ENCODE data around the gene POLR3GL.

POLR3GL gene

GRCh38 chr1:145922266-145922665, 42.2 kb upstream of the POLR3GL start:
- Histone ChIP-seq H3K9ac (ENCODE audit: low read depth, low read length) (no peak overlapping the region), H3K4me1 (ENCODE audit: insufficient read depth, low read length) (peaks cover 33% of the 10 kb centered on the region), H3K79me2 (ENCODE audit: insufficient read depth, low read length) (peaks cover 28% of the 10 kb centered on the region), H3K27ac (ENCODE audit: low read length) (no peak overlapping the region), H3K4me3 (ENCODE audit: low read depth in 1 of 2, low read length in 2 of 2) (no peak overlapping the region), H3K27me3 (ENCODE audit: insufficient read depth, low read length, poor library complexity) (no peaks in the 10 kb centered on the region), H3K4me2 (ENCODE audit: insufficient read depth, low read length) (no peak overlapping the region), H4K20me1 (ENCODE audit: insufficient read depth, low read length) (peaks cover 3% of the 10 kb centered on the region; the same call in 1 of the 2 replicates), H2AFZ (ENCODE audit: low read depth, low read length) (no peak overlapping the region), H3K36me3 (ENCODE audit: insufficient read depth, low read length) (peaks cover 23% of the 10 kb centered on the region), H3K9me3 (ENCODE audit: insufficient read depth, low read length, severe bottlenecking) (no peaks in the 10 kb centered on the region)
- no peak for TF ChIP-seq CTCF (IDR thresholded peaks at IDR 0.05; ENCODE audit: borderline replicate concordance, extremely low read depth, low read length, poor library complexity, severe bottlenecking)
- no peak for TF ChIP-seq EZH2 (IDR thresholded peaks at IDR 0.05; ENCODE audit: borderline replicate concordance, low read depth, low read length, severe bottlenecking)
- no peak for DNase-seq
- ATAC-seq (ENCODE audit: insufficient read depth, low read depth), result no peak

- H3K9ac ChIP-seq (ENCODE audit: low read depth, low read length), result peak overlapping the region; percentile 97
- peak; percentile 4 for ATAC-seq (ENCODE audit: insufficient read depth, low read depth)
- H2AFZ ChIP-seq (ENCODE audit: low read depth, low read length), result peak overlapping the region; percentile 79
- peaks cover 25% of the 10 kb centered on the region for H3K4me1 ChIP-seq (ENCODE audit: insufficient read depth, low read length)
- H3K4me2 ChIP-seq (ENCODE audit: insufficient read depth, low read length), result peak overlapping the region; percentile 91
- no peaks in the 10 kb centered on the region for H3K9me3 ChIP-seq (ENCODE audit: insufficient read depth, low read length, severe bottlenecking)
- H3K36me3 ChIP-seq (ENCODE audit: insufficient read depth, low read length), result peaks cover 24% of the 10 kb centered on the region
- H4K20me1 ChIP-seq (ENCODE audit: insufficient read depth, low read length), result peaks cover 3% of the 10 kb centered on the region; the same call in 1 of the 2 replicates
- H3K27me3 ChIP-seq (ENCODE audit: insufficient read depth, low read length, poor library complexity), result no peaks in the 10 kb centered on the region
- H3K4me3 ChIP-seq (ENCODE audit: low read depth in 1 of 2, low read length in 2 of 2), result peak overlapping the region; percentile 70 to 93
- H3K27ac ChIP-seq (ENCODE audit: low read length), result peak overlapping the region; percentile 90
- peaks cover 25% of the 10 kb centered on the region for H3K79me2 ChIP-seq (ENCODE audit: insufficient read depth, low read length)
- TF ChIP-seq CTCF (IDR thresholded peaks at IDR 0.05; ENCODE audit: borderline replicate concordance, extremely low read depth, low read length, poor library complexity, severe bottlenecking) (no peak), EZH2 (IDR thresholded peaks at IDR 0.05; ENCODE audit: borderline replicate concordance, low read depth, low read length, severe bottlenecking) (no peak)
- DNase-seq, result no peak
Observed at GRCh38 chr1:145926686-145927062, 37.8 kb upstream of the POLR3GL start.

GRCh38 chr1:145927063-145927886, 37.2 kb upstream of the POLR3GL start, which contains the start of gene RBM8A:
Gene RBM8A (minus strand): TSS chr1:145927484. CDS start chr1:145927426, 58 bp downstream.
- Histone ChIP-seq H3K9ac (ENCODE audit: low read depth, low read length) (peak within 1 kb of the TSS; percentile 97), H3K79me2 (ENCODE audit: insufficient read depth, low read length) (peaks cover 25% of the 10 kb centered on the region), H3K36me3 (ENCODE audit: insufficient read depth, low read length) (peaks cover 26% of the 10 kb centered on the region), H2AFZ (ENCODE audit: low read depth, low read length) (peak within 1 kb of the TSS; percentile 79), H3K4me2 (ENCODE audit: insufficient read depth, low read length) (peak within 1 kb of the TSS; percentile 91), H3K27me3 (ENCODE audit: insufficient read depth, low read length, poor library complexity) (no peaks in the 10 kb centered on the region), H4K20me1 (ENCODE audit: insufficient read depth, low read length) (peaks cover 3% of the 10 kb centered on the region; the same call in 1 of the 2 replicates), H3K9me3 (ENCODE audit: insufficient read depth, low read length, severe bottlenecking) (no peaks in the 10 kb centered on the region), H3K4me1 (ENCODE audit: insufficient read depth, low read length) (peaks cover 25% of the 10 kb centered on the region), H3K27ac (ENCODE audit: low read length) (peak within 1 kb of the TSS; percentile 99), H3K4me3 (ENCODE audit: low read depth in 1 of 2, low read length in 2 of 2) (peak within 1 kb of the TSS; percentile 70 to 93)
- peak; percentile 98 for DNase-seq
- peak; percentile 95 for ATAC-seq (ENCODE audit: insufficient read depth, low read depth)
- TF ChIP-seq EZH2 (IDR thresholded peaks at IDR 0.05; ENCODE audit: borderline replicate concordance, low read depth, low read length, severe bottlenecking) (no peak), CTCF (IDR thresholded peaks at IDR 0.05; ENCODE audit: borderline replicate concordance, extremely low read depth, low read length, poor library complexity, severe bottlenecking) (peak; percentile 74)
